GM19452 (cell line): ENCODE measurements around the gene ZFP69.

ENCODE experiments used
- ATAC-seq: cut with Tn5 transposase; IDR thresholded peaks from one replicate; pipeline ENCODE4 v1.9.1; 2021; ENCODE audit not compliant: unreplicated experiment

Gene ZFP69

GRCh38 chr1:40508375-40509341, 31.6 kb downstream of the ZFP69 start, which contains the start of gene EXO5:
TSS of gene EXO5 (plus strand) at chr1:40508767. CDS start at chr1:40514545, 5,778 bp downstream.
- no peak for ATAC-seq

GRCh38 chr1:40519517-40519916, 42.4 kb downstream of the ZFP69 start:
- ATAC-seq: no peak

- ATAC-seq: no peak
Measured at GRCh38 chr1:40530735-40531380, 53.8 kb downstream of the ZFP69 start.

- ATAC-seq: peak; percentile 92
Measured at GRCh38 chr1:40531381-40532061, 54.4 kb downstream of the ZFP69 start, which contains the start of gene ZNF684. TSS of gene ZNF684 (plus strand) at chr1:40531637. CDS start at chr1:40533167, 1,530 bp downstream.

- ATAC-seq: no peak
Measured at GRCh38 chr1:40532062-40532389, 54.9 kb downstream of the ZFP69 start.

- no peak for ATAC-seq
Measured at GRCh38 chr1:40532844-40533424, 55.8 kb downstream of the ZFP69 start.

- no peak for ATAC-seq
Measured at GRCh38 chr1:40534589-40534988, 57.5 kb downstream of the ZFP69 start.

GRCh38 chr1:40535732-40536131, 58.6 kb downstream of the ZFP69 start:
- no peak for ATAC-seq

- ATAC-seq: no peak
Measured at GRCh38 chr1:40539338-40539737, 62.2 kb downstream of the ZFP69 start.
